GM18519 (cell line): ENCODE results near the gene AKR7A3.
"Not testable (repeated sequence)": the region's sequence is repeated elsewhere in the genome, so short reads cannot be mapped to it uniquely, and the experiment has no call there.

ENCODE experiments used
- ATAC-seq: cut with Tn5 transposase; IDR thresholded peaks from one replicate; pipeline ENCODE4 v1.9.1; 2021; ENCODE audit warnings: mild to moderate bottlenecking, moderate library complexity; ENCODE audit not compliant: unreplicated experiment, low FRiP score

AKR7A3 gene

DNA sequence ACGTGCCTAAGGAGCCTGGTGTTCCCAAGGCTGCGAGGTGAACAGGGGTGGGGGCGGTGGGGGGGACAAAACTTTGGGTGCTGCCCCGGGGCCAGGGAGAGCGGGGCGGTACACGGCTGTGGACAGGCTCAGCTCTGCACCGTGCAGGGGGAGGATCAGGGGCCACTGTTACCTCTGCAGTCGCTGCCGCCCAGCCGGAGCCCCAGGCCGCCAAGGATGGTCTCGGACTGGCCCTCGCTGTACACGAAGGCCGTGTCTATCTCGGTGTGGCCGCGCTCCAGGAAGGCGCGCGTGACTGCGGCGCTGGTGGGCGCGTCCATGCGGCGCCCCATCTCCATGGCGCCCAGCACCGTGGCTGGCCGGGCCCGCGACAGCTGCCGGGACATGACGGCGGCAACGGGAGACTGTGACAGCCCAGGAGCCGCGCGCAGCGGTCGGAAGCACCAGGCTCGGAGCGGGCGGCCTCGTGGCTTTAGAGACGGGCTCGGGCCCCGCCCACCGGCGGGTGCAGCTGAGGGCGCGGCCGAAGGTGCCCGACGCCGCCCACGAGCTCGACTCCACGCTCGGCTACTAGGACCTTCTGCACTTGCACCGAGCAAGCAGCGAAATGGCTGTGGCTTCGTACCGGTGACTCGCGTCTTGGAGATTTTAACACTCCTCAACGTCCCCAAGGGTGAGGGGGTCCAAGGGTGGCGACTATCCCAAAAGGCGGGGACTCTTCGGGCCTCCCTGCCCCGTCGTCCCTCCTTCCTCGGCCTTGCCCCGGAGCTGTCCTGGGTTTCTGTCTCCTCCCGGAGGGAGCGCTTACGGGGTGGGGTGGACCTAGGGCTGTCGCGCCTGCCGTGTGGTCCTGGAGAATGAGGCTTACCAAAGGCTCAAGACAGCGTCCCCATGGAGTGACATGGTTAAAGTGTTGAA, at the start of gene AKR7A3:
Gene AKR7A3, minus strand, starts transcription at position 447 of the 918 bp plus-strand sequence. Its CDS starts 61 bp downstream, at position 386.
- not testable (repeated sequence) for ATAC-seq

DNA sequence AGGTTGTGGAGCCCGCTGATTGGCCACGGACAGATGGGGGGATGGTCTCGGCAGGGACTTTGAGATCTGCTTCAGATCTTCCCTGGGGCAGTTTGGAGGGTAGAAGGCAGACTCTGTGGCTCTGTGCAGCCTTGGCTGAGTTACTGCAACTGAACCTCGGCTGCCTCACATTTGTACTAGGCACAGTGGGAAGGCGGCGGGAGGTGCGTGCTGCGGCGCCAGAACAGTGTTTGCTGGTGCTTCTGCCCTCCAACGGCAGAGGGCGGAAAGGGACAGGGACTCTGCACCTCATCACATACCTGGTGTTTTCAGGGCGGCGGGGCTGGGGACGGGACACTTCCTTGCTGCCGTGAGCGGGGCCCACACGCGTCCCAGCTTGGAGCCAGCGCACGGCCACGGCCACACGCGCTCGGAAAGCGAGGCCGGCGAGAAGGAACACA, 49.8 kb upstream of the AKR7A3 start:
- no peak for ATAC-seq

DNA sequence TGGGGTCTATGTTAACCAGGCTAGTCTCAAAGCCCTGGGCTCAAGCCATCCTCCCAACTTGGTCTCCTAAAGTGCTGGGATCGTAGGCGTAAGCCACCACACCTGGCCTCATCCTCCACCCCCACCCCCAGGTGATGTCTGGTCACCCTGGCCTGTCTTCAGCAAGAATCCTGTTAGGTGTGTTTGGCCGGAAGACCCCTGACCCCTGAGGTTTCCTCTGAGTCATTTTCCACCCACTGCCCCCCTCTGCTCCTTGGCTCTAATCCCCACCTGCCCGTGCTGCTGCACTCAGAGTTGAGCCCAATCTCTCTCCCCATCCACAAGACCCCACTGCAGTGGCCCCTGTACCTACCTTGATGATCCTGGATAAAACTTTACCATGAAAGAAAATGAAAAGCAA, 48.7 kb upstream of the AKR7A3 start:
- ATAC-seq, result no peak

DNA sequence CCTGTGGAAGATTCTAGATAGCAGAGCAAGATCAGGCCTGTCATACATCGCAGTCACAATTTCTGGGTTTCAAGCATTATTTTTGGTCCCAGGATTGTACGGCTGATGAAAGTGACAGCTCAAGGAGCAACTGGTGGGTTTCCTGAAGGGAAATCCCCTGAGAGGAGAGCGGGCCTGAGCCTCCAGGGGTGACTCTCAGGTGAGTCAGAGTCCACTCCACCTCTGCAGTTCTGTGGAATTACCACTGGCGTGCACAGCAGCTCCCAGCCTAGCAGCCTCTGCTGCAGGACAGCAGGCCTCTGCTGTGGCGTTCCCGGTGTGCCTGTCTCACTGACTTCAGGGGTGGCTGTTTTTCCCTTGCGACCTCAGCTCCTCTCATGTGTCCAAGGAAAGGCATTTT, 48.0 kb upstream of the AKR7A3 start:
- ATAC-seq, result no peak

DNA sequence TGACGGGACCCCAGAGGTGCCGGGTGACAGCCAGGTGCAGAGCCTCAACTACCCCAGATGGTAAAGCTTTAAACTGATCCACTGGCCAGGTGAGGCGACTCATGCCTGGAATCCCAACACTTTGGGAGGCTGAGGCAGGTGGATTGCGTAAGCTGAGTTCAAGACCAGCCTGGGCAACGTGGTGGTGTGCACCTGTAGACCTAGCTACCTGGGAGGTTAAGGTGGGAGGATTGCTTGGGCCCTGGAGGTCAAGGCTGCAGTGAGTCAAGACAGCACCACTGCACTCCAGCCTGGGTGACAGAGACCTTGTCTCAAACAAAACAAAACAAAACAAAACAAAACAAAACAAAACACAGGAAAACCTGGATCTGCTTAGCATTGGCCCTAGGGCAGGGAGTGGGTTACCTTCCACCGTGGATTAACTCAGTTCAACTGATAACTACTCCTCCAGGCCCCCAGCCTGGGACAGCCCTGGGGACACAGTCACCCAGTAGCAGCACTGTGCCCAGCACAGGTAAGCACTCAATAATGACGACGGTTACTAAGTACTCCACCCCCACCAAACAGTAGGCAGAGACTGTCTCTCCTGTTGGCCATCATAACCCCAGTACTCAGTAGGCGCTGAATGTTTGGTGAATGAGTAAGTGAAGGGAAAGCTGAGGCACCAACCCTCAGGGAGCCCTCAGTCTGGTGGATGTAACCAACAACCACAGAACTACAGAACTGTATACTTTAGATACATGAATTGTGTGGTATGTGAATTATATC, 45.2 kb upstream of the AKR7A3 start:
- ATAC-seq, result no peak

DNA sequence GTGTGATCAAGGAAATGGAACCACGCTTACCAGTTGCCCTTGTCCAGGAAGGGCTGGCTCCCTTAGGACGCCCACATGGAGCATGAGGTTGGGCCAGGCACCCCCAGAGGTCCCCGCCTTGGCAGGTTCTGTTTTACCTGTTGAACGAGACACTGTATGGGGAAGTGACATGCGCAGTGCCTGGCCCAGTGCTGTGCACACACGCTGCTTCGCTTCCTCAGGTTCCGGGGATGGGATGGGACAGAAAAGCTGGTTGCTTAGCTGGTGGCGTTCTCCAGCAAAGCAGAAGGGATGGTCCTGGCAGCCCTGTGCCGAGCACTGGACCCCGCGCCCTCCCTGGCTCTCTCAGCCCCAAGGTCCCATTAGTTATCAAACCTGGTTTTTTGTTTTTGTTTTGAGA, 44.3 kb upstream of the AKR7A3 start:
- ATAC-seq, result no peak

DNA sequence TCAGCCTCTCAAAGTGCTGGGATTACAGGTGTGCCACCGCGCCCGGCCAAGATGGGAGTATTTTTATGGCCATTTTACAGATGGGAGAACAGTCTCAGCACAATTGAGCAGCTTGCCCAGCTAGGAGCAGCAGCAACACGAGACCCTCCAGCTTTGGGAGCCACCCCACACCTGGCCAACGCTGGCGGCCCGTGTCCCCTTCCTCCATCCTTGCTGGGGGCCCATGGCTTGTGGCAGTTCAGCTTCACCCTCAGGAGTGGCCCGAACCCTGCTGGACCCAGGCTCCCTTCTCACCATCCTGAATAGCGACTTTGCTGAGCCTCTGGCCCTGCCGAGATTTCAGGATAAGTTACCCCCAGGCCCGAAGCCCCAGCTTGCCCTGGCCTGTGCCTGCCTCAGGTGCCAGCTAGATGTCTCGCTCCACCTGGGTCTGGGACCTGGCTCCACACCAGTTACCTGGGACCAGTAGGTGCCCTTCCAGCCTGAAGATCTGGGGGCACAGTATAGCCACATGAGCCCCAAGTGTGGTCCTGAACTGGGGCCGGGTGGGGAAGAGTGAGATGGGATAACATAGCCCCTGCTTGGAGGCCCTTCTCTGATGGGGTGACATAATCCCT, 42.8 kb upstream of the AKR7A3 start:
- no peak for ATAC-seq

DNA sequence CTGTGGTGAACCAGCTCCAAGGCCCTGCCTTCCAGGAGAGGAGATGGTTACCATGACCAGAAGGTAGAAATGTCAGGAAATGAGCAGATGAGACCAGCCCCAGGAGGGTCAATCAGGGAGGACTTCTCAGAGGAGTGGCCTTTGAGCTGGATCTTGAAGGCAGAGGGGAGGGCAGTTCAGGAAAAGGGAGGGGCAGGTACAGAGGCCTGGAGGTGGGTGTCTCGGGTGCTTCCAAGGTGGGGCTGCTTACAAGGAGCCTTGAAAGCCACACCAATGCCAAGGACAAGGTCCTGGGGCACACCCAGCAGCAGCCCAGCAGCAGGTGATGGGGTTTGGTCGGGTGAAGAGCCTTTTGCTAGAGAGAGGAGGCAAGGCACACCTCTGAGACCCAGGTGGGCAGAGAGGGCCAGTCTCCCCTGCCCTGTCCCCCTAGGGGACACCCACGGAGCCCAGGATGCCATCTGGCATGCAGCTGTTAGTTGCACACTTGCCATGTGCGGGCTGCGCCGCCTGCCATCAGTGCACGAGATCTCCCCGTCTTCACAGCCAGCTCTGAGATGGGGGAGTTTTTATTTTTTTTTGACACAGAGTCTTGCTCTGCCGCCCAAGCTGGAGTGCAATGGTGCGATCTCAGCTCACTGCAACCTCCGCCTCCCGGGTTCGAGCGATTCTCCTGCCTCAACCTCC, 42.0 kb upstream of the AKR7A3 start:
- no peak for ATAC-seq

DNA sequence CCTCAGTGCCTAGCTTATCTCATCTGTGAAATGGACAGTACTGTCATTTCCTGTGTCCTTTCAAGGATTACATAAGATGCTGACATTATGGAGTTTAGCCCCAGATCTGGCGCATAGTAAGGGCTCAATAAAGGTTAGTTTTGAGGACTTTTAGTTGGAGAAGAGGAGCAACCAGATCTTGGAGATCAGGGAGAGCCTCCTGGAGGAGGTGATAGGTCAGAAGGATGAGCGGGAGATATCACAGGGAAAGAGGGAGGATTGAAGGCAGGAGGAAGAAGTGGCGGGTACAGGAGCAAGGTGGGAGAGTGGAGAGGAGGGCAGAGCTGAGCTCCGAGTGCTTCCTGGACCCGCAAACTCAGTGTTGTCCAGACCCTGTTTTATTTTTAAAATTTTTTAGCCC, 41.0 kb upstream of the AKR7A3 start:
- no peak for ATAC-seq

DNA sequence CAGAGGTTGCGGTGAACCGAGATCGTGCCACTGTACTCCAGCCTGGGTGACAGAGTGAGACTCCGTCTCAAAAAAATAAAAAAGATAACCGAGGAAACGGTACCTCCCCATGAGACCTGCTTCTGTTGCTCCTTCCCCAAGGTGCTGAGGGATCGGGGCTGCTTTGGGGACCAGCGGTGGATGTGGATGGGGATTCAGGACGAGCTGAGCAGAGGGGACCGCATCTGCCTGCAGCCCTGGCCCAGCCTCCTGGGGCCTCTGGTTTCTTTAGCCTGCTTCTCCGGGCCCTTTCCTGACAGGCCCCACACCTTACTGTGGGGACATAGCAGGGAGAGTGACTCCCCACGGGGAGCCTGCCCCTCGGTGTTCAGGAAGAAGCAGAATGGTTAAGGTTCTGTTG, 40.6 kb upstream of the AKR7A3 start:
- ATAC-seq, result no peak

DNA sequence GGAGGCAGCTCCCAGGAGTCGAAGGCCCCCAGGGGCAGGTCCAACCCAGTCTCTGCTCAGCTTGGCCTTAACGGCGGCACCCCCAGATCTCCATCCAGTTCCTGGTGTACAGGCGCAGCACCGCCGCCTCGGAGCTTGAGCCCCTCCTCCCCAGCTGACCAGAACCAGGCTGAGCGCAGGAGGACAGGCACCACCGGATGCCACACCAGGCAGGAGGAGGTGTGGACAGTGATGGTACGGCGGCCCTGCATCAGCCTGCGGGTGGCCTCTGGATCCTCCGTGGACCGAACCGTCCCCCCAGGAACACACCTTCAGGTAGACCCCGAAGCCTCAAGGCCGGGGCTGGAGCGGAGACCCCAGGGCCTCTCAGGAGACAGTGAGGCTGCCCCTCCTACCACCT, 39.9 kb upstream of the AKR7A3 start:
- ATAC-seq, result no peak

DNA sequence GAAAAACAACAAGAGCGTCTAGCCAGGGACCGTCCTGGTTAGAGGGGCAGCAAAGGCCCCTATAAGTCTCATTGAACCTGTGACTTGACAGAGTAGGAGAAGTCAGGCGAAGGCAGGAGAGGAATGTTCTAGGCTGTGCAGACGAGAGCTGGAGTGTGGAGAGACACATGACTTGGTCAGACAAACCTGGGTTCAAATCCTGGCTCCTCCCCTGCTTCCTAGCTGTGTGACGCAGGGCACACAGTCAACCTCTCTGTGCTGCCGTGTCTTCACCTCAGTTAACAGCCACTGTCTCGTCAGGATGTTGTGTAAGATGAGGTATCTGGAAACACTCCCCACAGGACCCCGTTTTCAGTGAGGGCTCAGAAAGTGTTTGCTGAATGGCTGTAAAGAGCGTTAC, 39.2 kb upstream of the AKR7A3 start:
- no peak for ATAC-seq

DNA sequence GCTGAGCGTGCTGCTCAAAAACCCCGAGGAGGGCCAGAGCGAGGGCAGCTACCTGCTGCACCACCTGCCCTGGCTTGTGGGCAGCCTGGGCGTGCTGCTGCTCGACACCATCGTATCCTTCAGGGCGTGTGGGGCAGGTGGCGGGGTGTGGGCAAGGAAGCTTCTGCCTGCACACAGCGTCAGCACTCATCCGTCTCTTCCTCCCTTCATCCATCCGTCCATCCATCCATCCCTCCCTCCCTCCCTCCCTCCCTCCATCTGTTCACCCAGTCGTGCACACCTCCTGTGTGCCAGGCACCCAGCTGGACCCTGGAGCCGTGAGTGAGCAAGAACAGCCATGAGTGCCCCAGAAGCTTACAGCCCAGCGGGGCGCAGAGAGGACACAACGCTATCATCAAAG, 38.7 kb upstream of the AKR7A3 start:
- no peak for ATAC-seq

DNA sequence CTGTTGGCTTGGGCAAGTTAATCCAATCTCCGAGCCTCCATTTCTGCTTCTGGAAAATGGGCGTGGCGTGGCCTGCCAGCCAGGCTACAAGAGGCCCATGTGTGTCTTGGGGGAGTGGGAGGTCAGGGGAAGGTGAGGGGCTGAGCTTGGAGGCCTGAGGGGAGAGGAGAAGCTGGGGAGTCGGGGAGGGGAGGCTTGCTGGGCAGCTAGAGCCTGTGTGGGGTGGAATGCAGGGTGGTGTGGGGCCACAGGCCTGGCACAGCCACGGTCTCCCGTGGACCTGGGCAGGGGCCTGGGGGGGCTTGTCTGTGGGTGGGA, 38.1 kb upstream of the AKR7A3 start:
- no peak for ATAC-seq

DNA sequence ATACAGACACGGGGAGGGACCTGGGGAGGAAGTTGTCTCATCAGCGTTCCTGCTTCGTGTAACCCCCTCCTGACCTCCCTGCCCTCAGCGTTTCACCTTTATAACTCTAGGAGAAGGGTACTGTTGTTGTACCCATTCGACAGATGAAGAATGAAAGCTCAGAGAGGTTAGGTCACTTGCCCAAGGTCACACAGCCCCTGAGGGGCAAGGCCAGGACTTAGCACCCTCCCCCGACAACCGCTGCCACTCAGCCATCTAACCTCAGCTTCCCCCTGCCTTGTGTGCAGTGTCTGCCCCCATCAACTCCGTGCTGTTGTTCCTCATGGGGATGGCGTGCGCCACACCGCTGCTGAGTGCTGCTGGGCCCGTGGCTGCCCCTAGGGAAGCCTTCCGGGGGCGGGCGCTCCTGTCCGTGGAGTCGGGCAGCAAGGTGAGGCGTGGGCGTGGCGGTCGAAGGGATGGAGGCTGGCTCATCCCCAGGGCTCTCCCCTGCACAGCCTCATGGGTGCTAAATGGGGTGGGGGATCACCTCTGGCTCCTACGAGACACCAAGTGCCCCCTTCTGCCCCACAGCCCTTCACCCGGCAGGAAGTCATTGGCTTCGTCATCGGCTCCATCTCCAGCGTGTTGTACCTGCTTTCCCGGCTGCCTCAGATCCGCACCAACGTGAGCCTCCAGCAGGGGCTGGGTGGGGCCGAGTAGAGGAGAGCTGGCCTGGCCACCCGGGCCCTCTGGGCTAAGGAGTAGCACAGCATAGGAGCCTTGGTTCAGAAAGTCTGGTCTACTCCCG, 37.6 kb upstream of the AKR7A3 start:
- ATAC-seq, result no peak

DNA sequence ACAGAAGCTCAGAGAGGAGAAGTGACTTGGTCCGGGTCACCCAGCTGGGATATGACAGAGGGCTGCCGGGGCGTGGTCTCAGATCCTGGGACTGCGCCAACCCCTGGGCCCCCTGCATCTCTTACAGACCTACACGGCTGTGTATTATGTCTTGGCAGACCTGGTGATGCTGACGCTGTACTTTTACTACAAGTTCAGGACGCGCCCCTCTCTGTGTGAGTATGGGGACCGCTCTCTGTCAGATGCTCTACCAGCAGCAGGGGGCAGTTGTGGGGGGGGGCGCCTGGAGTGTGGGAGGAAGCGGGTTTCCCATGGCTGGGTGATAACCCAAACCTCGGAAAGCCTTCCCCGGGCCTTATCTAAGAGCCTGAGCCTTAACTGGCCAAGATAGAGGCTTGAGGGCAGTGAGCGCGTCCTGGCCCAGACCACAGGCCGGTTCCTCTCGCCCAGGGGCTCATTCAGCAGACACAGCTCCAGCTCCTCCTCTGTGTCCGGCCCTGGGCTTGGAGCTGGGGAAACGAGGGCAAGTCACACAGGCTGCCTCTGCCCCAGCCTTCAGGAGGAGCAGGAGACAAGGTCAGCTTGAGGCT, 36.9 kb upstream of the AKR7A3 start:
- no peak for ATAC-seq

DNA sequence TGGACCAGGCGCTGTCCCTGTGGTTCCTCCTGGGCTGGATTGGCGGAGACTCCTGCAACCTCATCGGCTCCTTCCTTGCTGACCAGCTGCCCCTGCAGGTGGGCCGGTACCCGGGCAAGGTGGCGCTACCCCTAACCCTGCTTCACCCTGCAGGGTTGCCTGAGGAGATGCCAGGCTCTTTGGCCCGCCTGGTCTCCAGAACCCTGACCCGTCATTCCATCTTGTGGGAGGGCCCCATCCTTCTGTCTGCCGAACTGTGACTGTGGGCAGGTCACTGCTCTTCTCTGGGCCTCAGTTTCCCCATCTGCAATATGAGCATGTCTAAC, 36.1 kb upstream of the AKR7A3 start:
- ATAC-seq, result no peak

DNA sequence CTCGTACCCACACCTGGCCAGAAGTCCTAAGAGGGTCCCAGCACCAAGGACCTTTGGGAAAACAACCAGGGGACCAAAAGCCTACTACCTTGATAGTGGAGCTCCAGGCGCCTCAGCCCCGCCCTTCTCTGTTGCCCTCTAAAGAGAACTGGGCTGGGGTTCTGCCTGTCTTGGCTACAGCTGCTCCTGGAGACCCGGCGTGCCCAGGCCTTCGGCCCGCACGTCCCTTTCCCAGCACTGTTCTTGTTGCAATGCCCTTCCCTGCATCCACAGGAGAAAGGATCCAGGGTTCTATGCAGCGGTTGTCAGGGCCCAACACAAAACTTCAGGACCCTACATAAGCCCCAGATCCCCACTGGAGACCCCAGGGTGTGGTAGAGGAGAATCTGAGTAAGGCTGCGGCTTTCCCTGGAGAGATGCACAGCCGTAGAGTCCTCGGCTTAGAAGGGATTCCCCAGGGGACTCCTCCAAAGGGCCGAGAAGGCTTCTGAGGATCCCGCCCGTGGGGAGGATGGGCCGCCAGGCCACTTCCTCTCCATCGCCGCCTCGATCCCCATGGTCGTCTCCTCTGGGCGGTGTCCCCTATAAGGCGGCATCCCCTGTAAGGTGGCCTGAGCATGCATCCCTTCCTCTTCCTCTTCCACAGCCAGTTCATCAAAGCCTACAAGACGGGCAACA, 35.6 kb upstream of the AKR7A3 start:
- ATAC-seq, result no peak

DNA sequence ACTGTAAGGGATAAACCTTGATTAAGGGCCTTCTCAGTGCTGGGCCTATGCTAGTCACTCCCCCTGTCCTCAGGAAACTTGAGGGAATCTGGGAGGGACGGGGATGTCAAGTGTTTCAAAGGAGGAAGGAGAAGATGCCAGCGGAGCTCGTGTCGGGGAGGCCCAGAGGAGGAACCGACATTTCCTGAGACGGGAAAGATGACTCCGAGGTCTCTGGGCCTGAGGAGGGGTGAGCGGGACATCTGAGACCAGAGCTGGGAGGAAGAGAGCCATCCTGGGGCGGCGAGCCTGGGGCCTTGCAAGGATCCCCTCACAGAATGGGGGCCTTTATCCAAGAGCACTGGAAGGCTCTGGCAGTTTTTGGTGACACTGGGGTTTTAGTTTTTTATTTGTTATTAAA, 33.9 kb upstream of the AKR7A3 start:
- ATAC-seq, result no peak
